WTC11 (cell line): ENCODE results near the gene TPCN2. TPM values are rescaled to one million over a fixed set of nuclear protein-coding genes. Genes with fewer than 3 reads are reported as not detected.

Experiments used
- ATAC-seq: fragments of 200-7000 bp; cut with Tn5 transposase; 2 replicates; pipeline ENCODE4 v1.10.0; 2021; ENCODE audit warnings: mild to moderate bottlenecking, moderate library complexity
- CTCF ChIA-PET: fragments of 300-600 bp; sonication (Branson Sonifier 250); formaldehyde crosslinking; loops from one replicate; lab custom pipeline; 2021; ENCODE audit warnings: antibody characterized with exemption; lab: Charles Lee
- POLR2A ChIA-PET: fragments of 350-600 bp; sonication (Branson Sonifier 250); formaldehyde crosslinking; loops from one replicate; lab custom pipeline; 2021; ENCODE audit warnings: antibody characterized with exemption; lab: Charles Lee
- DNase-seq: peaks from one replicate; pipeline ENCODE4 v3.0.0; 2021; ENCODE audit warnings: low spot score
- H3K27ac Mint-ChIP-seq: 2 replicates; pipeline ENCODE4 v1.8.0; 2021; ENCODE audit warnings: mixed read lengths
- H3K27me3 Mint-ChIP-seq: 2 replicates; pipeline ENCODE4 v1.8.0; 2021; ENCODE audit warnings: low read depth, mild to moderate bottlenecking, moderate library complexity, mixed read lengths
- H3K36me3 Mint-ChIP-seq: 2 replicates; pipeline ENCODE4 v1.8.0; 2021; ENCODE audit warnings: mixed read lengths
- H3K4me1 Mint-ChIP-seq: 2 replicates; pipeline ENCODE4 v1.8.0; 2022; ENCODE audit warnings: mixed read lengths
- H3K4me3 Mint-ChIP-seq: 2 replicates; pipeline ENCODE4 v1.8.0; 2021; ENCODE audit warnings: mild to moderate bottlenecking, moderate library complexity, mixed read lengths
- H3K9me3 Mint-ChIP-seq: 2 replicates; pipeline ENCODE4 v1.8.0; 2021; ENCODE audit warnings: mixed read lengths
- ATF1 ChIP-seq: sonication (generic); formaldehyde crosslinking; IDR thresholded peaks from 2 replicates; pipeline ENCODE4 v1.8.1; 2023; ENCODE audit warnings: mild to moderate bottlenecking, moderate library complexity, missing genetic modification reagents
- ATF3 ChIP-seq: sonication (generic); formaldehyde crosslinking; conservative IDR thresholded peaks from 2 replicates; pipeline ENCODE4 v1.8.1; 2022; ENCODE audit warnings: mild to moderate bottlenecking, missing genetic modification reagents
- CBFB ChIP-seq: sonication (generic); formaldehyde crosslinking; IDR thresholded peaks from 2 replicates; pipeline ENCODE4 v1.8.1; 2022; ENCODE audit warnings: mild to moderate bottlenecking, low read depth, missing genetic modification reagents
- CDX4 ChIP-seq: fragments of 250-450 bp; sonication (Bioruptor Pico); IDR thresholded peaks from 2 replicates; pipeline ENCODE4 v1.9.0; 2021; ENCODE audit warnings: moderate library complexity, mild to moderate bottlenecking, inconsistent platforms, borderline replicate concordance
- ELF4 ChIP-seq: sonication (generic); formaldehyde crosslinking; IDR thresholded peaks from 2 replicates; pipeline ENCODE4 v1.8.1; 2022; ENCODE audit warnings: low read depth, mild to moderate bottlenecking, moderate library complexity, missing genetic modification reagents
- FOXP1 ChIP-seq: sonication (generic); formaldehyde crosslinking; IDR thresholded peaks from 2 replicates; pipeline ENCODE4 v1.8.0; 2022; ENCODE audit warnings: missing genetic modification reagents, mild to moderate bottlenecking, moderate library complexity, borderline replicate concordance
- HMGXB4 ChIP-seq: sonication (generic); formaldehyde crosslinking; IDR thresholded peaks from 2 replicates; pipeline ENCODE4 v1.8.1; 2023; ENCODE audit warnings: mild to moderate bottlenecking, moderate library complexity, missing genetic modification reagents
- IRF1 ChIP-seq: sonication (generic); formaldehyde crosslinking; IDR thresholded peaks from 2 replicates; pipeline ENCODE4 v1.8.0; 2023; ENCODE audit warnings: missing genetic modification reagents
- MLX ChIP-seq: sonication (generic); formaldehyde crosslinking; IDR thresholded peaks from 2 replicates; pipeline ENCODE4 v1.8.1; 2023; ENCODE audit warnings: mild to moderate bottlenecking, missing genetic modification reagents, moderate library complexity
- MXD4 ChIP-seq: fragments of 250-450 bp; sonication (Bioruptor Pico); IDR thresholded peaks from 2 replicates; pipeline ENCODE4 v1.8.0; 2021; ENCODE audit warnings: mild to moderate bottlenecking, moderate library complexity, borderline replicate concordance
- NFYB ChIP-seq: sonication (generic); formaldehyde crosslinking; conservative IDR thresholded peaks from 2 replicates; pipeline ENCODE4 v1.8.0; 2022; ENCODE audit warnings: low read depth, missing genetic modification reagents
- NR1H2 ChIP-seq: sonication (generic); formaldehyde crosslinking; IDR thresholded peaks from 2 replicates; pipeline ENCODE4 v1.9.0; 2021; ENCODE audit warnings: mild to moderate bottlenecking, moderate library complexity, missing genetic modification reagents
- NR2C2 ChIP-seq: sonication (generic); formaldehyde crosslinking; IDR thresholded peaks from 2 replicates; pipeline ENCODE4 v1.8.0; 2022; ENCODE audit warnings: mild to moderate bottlenecking, missing genetic modification reagents
- PRRX2 ChIP-seq: fragments of 250-450 bp; sonication (Bioruptor Pico); IDR thresholded peaks from 2 replicates; pipeline ENCODE4 v1.8.0; 2021; ENCODE audit warnings: mild to moderate bottlenecking
- RELA ChIP-seq: sonication (generic); formaldehyde crosslinking; IDR thresholded peaks from 2 replicates; pipeline ENCODE4 v1.8.1; 2022; ENCODE audit warnings: missing genetic modification reagents, mild to moderate bottlenecking, borderline replicate concordance
- SP1 ChIP-seq: sonication (generic); formaldehyde crosslinking; conservative IDR thresholded peaks from 2 replicates; pipeline ENCODE4 v1.8.1; 2022; ENCODE audit warnings: missing genetic modification reagents
- TEAD4 ChIP-seq: sonication (generic); formaldehyde crosslinking; IDR thresholded peaks from 2 replicates; pipeline ENCODE4 v1.8.0; 2022; ENCODE audit warnings: mild to moderate bottlenecking, missing genetic modification reagents
- TP53 ChIP-seq: sonication (generic); formaldehyde crosslinking; IDR thresholded peaks from 2 replicates; pipeline ENCODE4 v1.8.1; 2023; ENCODE audit warnings: mild to moderate bottlenecking, missing genetic modification reagents
- USF2 ChIP-seq: sonication (generic); formaldehyde crosslinking; IDR thresholded peaks from 2 replicates; pipeline ENCODE4 v1.8.1; 2023; ENCODE audit warnings: mild to moderate bottlenecking, missing genetic modification reagents, moderate library complexity
- ZMAT4 ChIP-seq: fragments of 250-450 bp; sonication (Bioruptor Pico); IDR thresholded peaks from 2 replicates; pipeline ENCODE4 v1.9.0; 2021; ENCODE audit warnings: mild to moderate bottlenecking
- ZNF281 ChIP-seq: sonication (generic); formaldehyde crosslinking; IDR thresholded peaks from 2 replicates; pipeline ENCODE4 v1.8.0; 2023; ENCODE audit warnings: mild to moderate bottlenecking, missing genetic modification reagents
- ZNF425 ChIP-seq: fragments of 250-450 bp; sonication (Bioruptor Pico); conservative IDR thresholded peaks from 2 replicates; pipeline ENCODE4 v1.9.0; 2021; ENCODE audit warnings: mild to moderate bottlenecking
- ZNF671 ChIP-seq: fragments of 250-450 bp; sonication (Bioruptor Pico); IDR thresholded peaks from 2 replicates; pipeline ENCODE4 v1.8.0; 2021; ENCODE audit warnings: mild to moderate bottlenecking
- total RNA-seq: library from RNA; stranded (reverse); gene quantifications from 3 replicates; pipeline ENCODE4 v1.2.3, GENCODE V29; 2021

The TPCN2 gene
- total RNA-seq, 1 experiment from 2014 or later: 24.6 TPM

GRCh38 chr11:69121021-69121420, 72.3 kb downstream of the TPCN2 start (continued):
- TF ChIP-seq ZNF425 (CRISPR knock-in tag) (no peak), ZNF281 (CRISPR knock-in tag) (no peak), NR2C2 (CRISPR knock-in tag) (no peak), ZNF671 (CRISPR knock-in tag) (no peak), ZMAT4 (CRISPR knock-in tag) (no peak), MLX (CRISPR knock-in tag) (no peak), TP53 (CRISPR knock-in tag) (no peak)

- TF ChIP-seq RELA (CRISPR knock-in tag): no peak
- no peak for TF ChIP-seq TEAD4
- TF ChIP-seq CBFB (CRISPR knock-in tag): no peak
- no peak for TF ChIP-seq HMGXB4 (CRISPR knock-in tag)
- no peak for TF ChIP-seq ATF1 (CRISPR knock-in tag)
- no peak for TF ChIP-seq ELF4 (CRISPR knock-in tag)
- TF ChIP-seq MXD4: no peak
- no peak for TF ChIP-seq ATF3
- no peak for TF ChIP-seq NR1H2 (CRISPR knock-in tag)
- TF ChIP-seq IRF1 (CRISPR knock-in tag): no peak
- no peak for TF ChIP-seq USF2 (CRISPR knock-in tag)
- no peak for TF ChIP-seq ZNF671 (CRISPR knock-in tag)
- TF ChIP-seq SP1: no peak
- TF ChIP-seq FOXP1 (CRISPR knock-in tag): no peak
- no peak for TF ChIP-seq NFYB (CRISPR knock-in tag)
- TF ChIP-seq CDX4: no peak
- TF ChIP-seq PRRX2: no peak
- ATAC-seq: no peak
- Mint-ChIP-seq H3K36me3 (peaks cover 7% of the 10 kb centered on the region; the same call in 1 of the 2 replicates), H3K9me3 (peaks cover 11% of the 10 kb centered on the region), H3K27me3 (no peaks in the 10 kb centered on the region; the same call in 1 of the 2 replicates), H3K4me1 (peaks cover 27% of the 10 kb centered on the region), H3K4me3 (no peak overlapping the region), H3K27ac (no peak overlapping the region)
- ChIA-PET POLR2A (interaction anchor here (1.2 kb wide), 1 partner anchor 10 kb away, joined by 3 read pairs; no protein-coding TSS in a partner anchor), CTCF (interaction anchor here (1.5 to 4.4 kb wide), 3 partner anchors 10 to 516 kb away, joined by 4 to 71 read pairs (median 9); no protein-coding TSS in a partner anchor)
- DNase-seq: no peak
These were observed 73.0 kb downstream of the TPCN2 start for GRCh38 chr11:69121621-69122325.
